SU-DHL-6 (cell line): ENCODE data around the gene ANP32A.

Source experiments
- H2AFZ ChIP-seq: fragments of 200-600 bp; sonication (generic); 2 replicates; pipeline ENCODE4 v1.6.1; 2014; ENCODE audit warnings: low read depth, mild to moderate bottlenecking, moderate library complexity, mixed read lengths, antibody characterized with exemption, low read length; ENCODE audit not compliant: severe bottlenecking
- H3F3A ChIP-seq: fragments of 200-600 bp; shearing (Covaris generic); 2 replicates; pipeline ENCODE4 v1.6.0; 2016; ENCODE audit warnings: antibody characterized with exemption, mild to moderate bottlenecking; ENCODE audit not compliant: insufficient read depth
- H3K27ac ChIP-seq: fragments of 200-600 bp; sonication (generic); 2 replicates; pipeline ENCODE4 v1.5.1; 2016; ENCODE audit warnings: low read depth, mild to moderate bottlenecking, low read length, moderate library complexity, mixed read lengths
- H3K27me3 ChIP-seq: fragments of 200-600 bp; sonication (generic), shearing (Covaris generic); 2 replicates; pipeline ENCODE4 v1.6.0; 2014; ENCODE audit warnings: mild to moderate bottlenecking, low read length
- H3K36me3 ChIP-seq: fragments of 200-600 bp; sonication (generic); 2 replicates; pipeline ENCODE4 v1.6.1; 2014; ENCODE audit warnings: mild to moderate bottlenecking, low read length, mixed read lengths
- H3K4me2 ChIP-seq: fragments of 300-600, 200-600 bp; shearing (Covaris generic), sonication (generic); 2 replicates; pipeline ENCODE4 v1.6.0; 2014; ENCODE audit warnings: low read length, low read depth, mild to moderate bottlenecking; ENCODE audit not compliant: poor library complexity, severe bottlenecking
- H3K4me3 ChIP-seq: fragments of 200-600 bp; sonication (generic); 2 replicates; pipeline ENCODE4 v1.5.1; 2014; ENCODE audit warnings: antibody characterized with exemption, low read length, mild to moderate bottlenecking, mixed read lengths; ENCODE audit not compliant: insufficient read depth, poor library complexity, severe bottlenecking
- H3K79me2 ChIP-seq: fragments of 200-600 bp; sonication (generic); 2 replicates; pipeline ENCODE4 v1.6.1; 2014; ENCODE audit warnings: mild to moderate bottlenecking, low read length, moderate library complexity; ENCODE audit not compliant: insufficient read depth
- H3K9ac ChIP-seq: fragments of 200-600 bp; sonication (generic); 2 replicates; pipeline ENCODE4 v1.7.0; 2014; ENCODE audit warnings: mild to moderate bottlenecking, low read length
- H3K9me2 ChIP-seq: fragments of 200-600 bp; sonication (generic); replicated peaks from 2 replicates; pipeline ENCODE4 v1.6.1; 2014; ENCODE audit warnings: low read length; ENCODE audit not compliant: insufficient read depth
- H3K9me3 ChIP-seq: fragments of 200-600 bp; sonication (generic); 2 replicates; pipeline ENCODE4 v1.6.1; 2014; ENCODE audit warnings: low read length, mixed read lengths; ENCODE audit not compliant: insufficient read depth
- H4K20me1 ChIP-seq: fragments of 200-600 bp; sonication (generic); 2 replicates; pipeline ENCODE4 v1.6.1; 2014; ENCODE audit warnings: low read depth, mild to moderate bottlenecking, antibody characterized with exemption, low read length, moderate library complexity, mixed read lengths
- CTCF ChIP-seq: fragments of 200-600 bp; sonication (generic); IDR thresholded peaks from one replicate; pipeline ENCODE4 v1.5.1; 2017; ENCODE audit warnings: antibody characterized with exemption, mild to moderate bottlenecking, low read length, moderate library complexity; ENCODE audit not compliant: insufficient read depth, poor library complexity, severe bottlenecking
- EZH2phosphoT487 ChIP-seq: fragments of 200-600 bp; sonication (generic), shearing (Covaris generic); conservative IDR thresholded peaks from 2 replicates; pipeline ENCODE4 v1.6.1; 2018; ENCODE audit warnings: mild to moderate bottlenecking, antibody characterized with exemption, low read length, moderate library complexity, mixed read lengths

The ANP32A gene

DNA sequence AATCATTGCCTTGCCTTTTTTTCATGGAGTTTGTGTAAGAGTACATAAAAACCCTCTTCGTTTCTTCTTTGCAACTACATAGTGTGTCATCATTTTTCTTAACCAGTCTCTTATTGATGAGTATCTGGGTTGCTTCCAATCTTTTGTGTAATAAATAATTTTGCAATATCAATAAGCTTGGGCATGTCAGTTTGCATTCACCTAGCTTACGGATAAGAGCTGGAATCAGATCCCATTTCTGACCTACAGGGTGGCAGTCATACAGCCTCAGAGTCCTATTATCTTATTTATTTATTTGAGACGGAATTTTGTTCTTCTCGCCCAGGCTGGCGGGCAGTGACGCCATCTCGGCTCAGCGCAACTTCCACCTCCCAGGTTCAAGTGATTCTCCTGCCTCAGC, 18.3 kb downstream of the ANP32A start:
- Histone ChIP-seq H3K9me2 (no peaks in the 10 kb centered on the region), H3K4me3 (no peak overlapping the region), H3K36me3 (no peaks in the 10 kb centered on the region), H3K79me2 (peaks cover 100% of the 10 kb centered on the region), H3K9ac (no peak overlapping the region), H3F3A (no peaks in the 10 kb centered on the region), H3K9me3 (no peaks in the 10 kb centered on the region), H4K20me1 (peaks cover 57% of the 10 kb centered on the region), H3K4me2 (no peak overlapping the region), H2AFZ (no peak overlapping the region), H3K27ac (no peak overlapping the region), H3K27me3 (no peaks in the 10 kb centered on the region)
- TF ChIP-seq CTCF (no peak), EZH2phosphoT487 (no peak)

DNA sequence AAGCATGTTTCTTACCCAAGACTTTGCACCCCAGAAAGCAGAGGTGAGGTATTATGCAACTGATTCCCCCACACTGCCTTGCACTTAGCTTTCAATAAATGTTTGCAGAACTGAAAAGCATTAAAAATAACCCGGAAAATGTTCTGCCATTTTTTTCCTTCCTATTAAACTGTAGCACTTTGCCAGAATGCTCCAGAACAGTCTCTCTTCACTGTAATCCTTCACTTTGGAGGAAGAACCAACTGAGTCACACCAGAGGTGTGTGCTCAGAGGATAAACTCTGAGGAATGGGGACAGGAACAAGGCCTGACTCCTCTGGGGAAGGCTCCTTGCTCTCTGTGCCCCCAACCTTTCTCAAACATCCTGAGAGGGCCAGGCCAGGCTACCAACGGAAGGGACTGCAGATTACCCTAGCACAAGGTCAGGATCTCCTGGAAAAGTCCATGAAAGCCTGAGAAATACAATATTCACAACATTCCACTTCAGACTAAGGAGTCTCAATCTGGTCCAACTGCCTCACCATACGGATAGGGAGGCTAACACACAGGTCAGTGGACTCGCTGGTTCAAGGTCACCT, 19.0 kb downstream of the ANP32A start:
- H3K4me3 ChIP-seq: no peak overlapping the region
- H3K27me3 ChIP-seq: no peaks in the 10 kb centered on the region
- H3K36me3 ChIP-seq: no peaks in the 10 kb centered on the region
- H2AFZ ChIP-seq: no peak overlapping the region
- H3K9me2 ChIP-seq: no peaks in the 10 kb centered on the region
- H3K9ac ChIP-seq: no peak overlapping the region
- H4K20me1 ChIP-seq: peaks cover 64% of the 10 kb centered on the region
- H3K4me2 ChIP-seq: no peak overlapping the region
- no peak overlapping the region for H3K27ac ChIP-seq
- no peaks in the 10 kb centered on the region for H3F3A ChIP-seq
- H3K9me3 ChIP-seq: no peaks in the 10 kb centered on the region
- TF ChIP-seq EZH2phosphoT487 (no peak), CTCF (no peak)
- peaks cover 100% of the 10 kb centered on the region for H3K79me2 ChIP-seq

GRCh38 chr15:68800875-68801274, 19.8 kb downstream of the ANP32A start:
- TF ChIP-seq EZH2phosphoT487 (no peak), CTCF (no peak)
- H3K4me2 ChIP-seq: no peak overlapping the region

More at GRCh38 chr15:68800875-68801274, 19.8 kb downstream of the ANP32A start:
- Histone ChIP-seq H3K9me2 (no peaks in the 10 kb centered on the region), H3K27me3 (no peaks in the 10 kb centered on the region), H3K79me2 (peaks cover 100% of the 10 kb centered on the region), H3K4me3 (no peak overlapping the region), H3K9me3 (no peaks in the 10 kb centered on the region), H3F3A (no peaks in the 10 kb centered on the region), H3K27ac (no peak overlapping the region), H2AFZ (no peak overlapping the region), H4K20me1 (peaks cover 58% of the 10 kb centered on the region), H3K36me3 (no peaks in the 10 kb centered on the region), H3K9ac (no peak overlapping the region)
